RWPE1 (cell line): Measurements from ENCODE around the gene ST3GAL3.
A peak's percentile ranks its signal among the peaks of the same experiment; 100 is the strongest.

Experiments
- CTCF ChIA-PET: fragments of 350-600 bp; sonication (Branson Sonifier 250); formaldehyde crosslinking; extraction: SDS; loops from one replicate; lab custom pipeline; 2021; lab: Yijun Ruan, JAX
- POLR2A ChIA-PET: fragments of 400-600 bp; formaldehyde crosslinking; extraction: SDS; loops from one replicate; lab custom pipeline; 2020; ENCODE audit warnings: antibody characterized with exemption; ENCODE audit not compliant: low non-redundant PET; lab: Yijun Ruan, JAX
- DNase-seq: peaks from one replicate; pipeline ENCODE4 v3.0.0; 2012; ENCODE audit warnings: low spot score
- H3K27ac ChIP-seq: fragments of 450-650 bp; 2 replicates; pipeline ENCODE4 v1.5.1; 2017
- CTCF ChIP-seq: fragments of 450-650 bp; conservative IDR thresholded peaks from 2 replicates; pipeline ENCODE4 v1.5.1; 2017; ENCODE audit warnings: low read depth, mild to moderate bottlenecking

Gene ST3GAL3

GRCh38 chr1:43766086-43766784, 58.9 kb downstream of the ST3GAL3 start:
- CTCF ChIA-PET = interaction anchor here (0.6 to 7.3 kb wide), 4 partner anchors 165 to 237 kb away, joined by 4 to 150 read pairs (median 4); partner anchors contain the start of gene ARTN
- POLR2A ChIA-PET = interaction anchor here (0.6 to 1.0 kb wide), 3 partner anchors 117 to 169 kb away, joined by 3 to 6 read pairs (median 3); partner anchors contain the start of gene KDM4A
- peak; percentile 57 for DNase-seq
- no peak for TF ChIP-seq CTCF
- peak overlapping the region; percentile 95 for H3K27ac ChIP-seq

GRCh38 chr1:43766818-43767525, 59.6 kb downstream of the ST3GAL3 start:
- CTCF ChIA-PET = interaction anchor here (7.3 kb wide), 1 partner anchor 168 kb away, joined by 150 read pairs; the partner anchor contains the start of gene ARTN
- TF ChIP-seq CTCF = no peak
- H3K27ac ChIP-seq = peak overlapping the region; percentile 95
- DNase-seq = peak; percentile 52
- POLR2A ChIA-PET = interaction anchor here (0.6 kb wide), 1 partner anchor 135 kb away, joined by 3 read pairs; no protein-coding TSS in a partner anchor

- peak overlapping the region; percentile 61; the same call in 1 of the 2 replicates for H3K27ac ChIP-seq
- DNase-seq = no peak
- ChIA-PET POLR2A (no interaction called here), CTCF (interaction anchor here (7.3 kb wide), 1 partner anchor 167 kb away, joined by 150 read pairs; the partner anchor contains the start of gene ARTN)
- no peak for TF ChIP-seq CTCF
Measured at GRCh38 chr1:43768168-43768567, 60.8 kb downstream of the ST3GAL3 start.

GRCh38 chr1:43769350-43769908, 62.1 kb downstream of the ST3GAL3 start:
- CTCF ChIA-PET = interaction anchor here (0.7 to 7.3 kb wide), 2 partner anchors 152 to 165 kb away, joined by 3 to 150 read pairs; partner anchors contain the start of gene ARTN
- no peak for DNase-seq
- POLR2A ChIA-PET = no interaction called here

GRCh38 chr1:43770111-43770510, 62.8 kb downstream of the ST3GAL3 start:
- ChIA-PET CTCF (no interaction called here), POLR2A (no interaction called here)
- TF ChIP-seq CTCF = no peak
- no peak for DNase-seq
- H3K27ac ChIP-seq = no peak overlapping the region

More at GRCh38 chr1:43769350-43769908, 62.1 kb downstream of the ST3GAL3 start:
- no peak overlapping the region for H3K27ac ChIP-seq
- no peak for TF ChIP-seq CTCF

GRCh38 chr1:43772978-43773377, 65.6 kb downstream of the ST3GAL3 start:
- TF ChIP-seq CTCF = no peak
- DNase-seq = no peak
- H3K27ac ChIP-seq = peak overlapping the region; percentile 19; the same call in 1 of the 2 replicates
- ChIA-PET POLR2A (no interaction called here), CTCF (interaction anchor here (0.7 to 1.9 kb wide), 3 partner anchors 56 to 163 kb away, joined by 3 to 10 read pairs (median 4); partner anchors contain the start of gene ARTN)
